ENCODE data around the gene KCTD3. TPM values are rescaled to one million over a fixed set of nuclear protein-coding genes. Genes with fewer than 3 reads are reported as not detected.

Gene KCTD3
- total RNA-seq, 1 experiment from 2014 or later = 46.7 TPM

GRCh38 chr1:215612391-215612790 is 45.3 kb downstream of the KCTD3 start:
- Histone ChIP-seq H3K79me2 (ENCODE audit: insufficient read depth, low read length) (peaks cover 39% of the 10 kb centered on the region), H4K20me1 (ENCODE audit: insufficient read depth) (peaks cover 3% of the 10 kb centered on the region; the same call in 1 of the 2 replicates), H3K36me3 (ENCODE audit: control insufficient read depth in 1 of 2, insufficient read depth in 2 of 2, low read length in 2 of 2) (peaks cover 25 to 36% of the 10 kb centered on the region in 2 experiments), H2AFZ (ENCODE audit: low read depth, low read length, poor library complexity, severe bottlenecking) (no peak overlapping the region), H3K27ac (ENCODE audit: low read depth, low read length) (no peak overlapping the region), H3K27me3 (ENCODE audit: insufficient read depth, low read length) (no peaks in the 10 kb centered on the region), H3K4me1 (ENCODE audit: control insufficient read depth in 1 of 2, insufficient read depth in 2 of 2, low read length in 2 of 2) (no peaks in the 10 kb centered on the region), H3K9ac (ENCODE audit: low read length) (no peak overlapping the region), H3K9me2 (ENCODE audit: insufficient read depth) (no peaks in the 10 kb centered on the region), H3K4me2 (ENCODE audit: low read length) (no peak overlapping the region), H3K9me3 (ENCODE audit: control insufficient read depth in 1 of 2, insufficient read depth in 1 of 2, low read depth in 1 of 2, low read length in 2 of 2) (no peaks in the 10 kb centered on the region), H3K4me3 (replicated peaks in 1 of 2; ENCODE audit: low read depth in 1 of 2, low read length in 2 of 2) (no peak overlapping the region)
- ChIA-PET RAD21 (ENCODE audit: low non-redundant PET in 1 of 2, low total read pairs in 2 of 2, uncharacterized antibody in 2 of 2, unreplicated experiment in 2 of 2) (no interaction called here), POLR2A (no interaction called here), CTCF (no interaction called here)
- intact Hi-C loops (cut with micrococcal nuclease) = no loop called here
- no peak for DNase-seq (ENCODE audit: low read depth, low spot score)
- no peak for ATAC-seq
- TF ChIP-seq POLR2AphosphoS5 (IDR thresholded peaks at IDR 0.05; ENCODE audit: low read depth, low read length) = no peak
- TF ChIP-seq, protein P1, sequence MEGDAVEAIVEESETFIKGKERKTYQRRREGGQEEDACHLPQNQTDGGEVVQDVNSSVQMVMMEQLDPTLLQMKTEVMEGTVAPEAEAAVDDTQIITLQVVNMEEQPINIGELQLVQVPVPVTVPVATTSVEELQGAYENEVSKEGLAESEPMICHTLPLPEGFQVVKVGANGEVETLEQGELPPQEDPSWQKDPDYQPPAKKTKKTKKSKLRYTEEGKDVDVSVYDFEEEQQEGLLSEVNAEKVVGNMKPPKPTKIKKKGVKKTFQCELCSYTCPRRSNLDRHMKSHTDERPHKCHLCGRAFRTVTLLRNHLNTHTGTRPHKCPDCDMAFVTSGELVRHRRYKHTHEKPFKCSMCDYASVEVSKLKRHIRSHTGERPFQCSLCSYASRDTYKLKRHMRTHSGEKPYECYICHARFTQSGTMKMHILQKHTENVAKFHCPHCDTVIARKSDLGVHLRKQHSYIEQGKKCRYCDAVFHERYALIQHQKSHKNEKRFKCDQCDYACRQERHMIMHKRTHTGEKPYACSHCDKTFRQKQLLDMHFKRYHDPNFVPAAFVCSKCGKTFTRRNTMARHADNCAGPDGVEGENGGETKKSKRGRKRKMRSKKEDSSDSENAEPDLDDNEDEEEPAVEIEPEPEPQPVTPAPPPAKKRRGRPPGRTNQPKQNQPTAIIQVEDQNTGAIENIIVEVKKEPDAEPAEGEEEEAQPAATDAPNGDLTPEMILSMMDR (IDR thresholded peaks at IDR 0.05 in 2 of 3, conservative IDR thresholded peaks at IDR 0.05 in 1 of 3; ENCODE audit: borderline replicate concordance in 1 of 3, insufficient read depth in 1 of 3, low read depth in 2 of 3, low read length in 2 of 3) = no peak
- TF ChIP-seq FOSL1 (IDR thresholded peaks at IDR 0.05; ENCODE audit: low read depth) = no peak
- no peak for TF ChIP-seq MAX (IDR thresholded peaks at IDR 0.05)
- TF ChIP-seq SP1 (IDR thresholded peaks at IDR 0.05; ENCODE audit: low read depth) = no peak
- TF ChIP-seq ZNF274 (IDR thresholded peaks at IDR 0.05; ENCODE audit: low read depth, low read length) = no peak
- TF ChIP-seq CBX3 (IDR thresholded peaks at IDR 0.05; ENCODE audit: low read depth) = no peak
- TF ChIP-seq YY1 (IDR thresholded peaks at IDR 0.05; ENCODE audit: extremely low read depth, insufficient replicate concordance, low read depth, low read length) = no peak
- BruUV-seq (replicated peaks) = no TSS peak

DNA sequence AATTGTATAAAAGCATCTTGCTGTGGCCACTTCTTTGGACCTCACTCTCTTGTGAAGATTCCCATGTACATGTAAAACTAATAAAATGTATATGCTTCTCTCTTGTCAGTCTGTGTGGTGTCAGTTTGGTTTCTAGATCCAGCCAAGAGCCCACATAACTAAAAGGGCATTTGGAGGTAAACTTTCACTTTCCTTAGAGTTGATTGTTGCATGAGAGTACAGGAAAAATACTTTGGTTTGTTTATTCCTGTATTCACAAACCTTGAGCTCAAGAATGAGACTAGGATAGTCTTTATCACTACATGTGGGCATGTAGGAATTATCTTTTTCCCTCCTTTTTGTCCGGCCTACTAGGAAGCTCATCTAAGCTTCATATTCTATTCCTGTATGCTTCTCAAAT is 50.9 kb downstream of the KCTD3 start:
- CTCF ChIA-PET = no interaction called here
- Histone ChIP-seq H3K4me3 (replicated peaks in 1 of 2; ENCODE audit: low read depth in 1 of 2, low read length in 2 of 2) (no peak overlapping the region), H2AFZ (ENCODE audit: low read depth, low read length, poor library complexity, severe bottlenecking) (no peak overlapping the region), H4K20me1 (ENCODE audit: insufficient read depth) (peaks cover 3% of the 10 kb centered on the region; the same call in 1 of the 2 replicates), H3K79me2 (ENCODE audit: insufficient read depth, low read length) (peaks cover 33% of the 10 kb centered on the region), H3K27me3 (ENCODE audit: insufficient read depth, low read length) (no peaks in the 10 kb centered on the region), H3K9ac (ENCODE audit: low read length) (no peak overlapping the region), H3K9me3 (ENCODE audit: control insufficient read depth in 1 of 2, insufficient read depth in 1 of 2, low read depth in 1 of 2, low read length in 2 of 2) (no peaks in the 10 kb centered on the region), H3K9me2 (ENCODE audit: insufficient read depth) (no peaks in the 10 kb centered on the region), H3K36me3 (ENCODE audit: control insufficient read depth in 1 of 2, insufficient read depth in 2 of 2, low read length in 2 of 2) (peaks cover 13 to 27% of the 10 kb centered on the region in 2 experiments), H3K27ac (ENCODE audit: low read depth, low read length) (no peak overlapping the region), H3K4me1 (ENCODE audit: control insufficient read depth in 1 of 2, insufficient read depth in 2 of 2, low read length in 2 of 2) (no peaks in the 10 kb centered on the region), H3K4me2 (ENCODE audit: low read length) (no peak overlapping the region)
- ATAC-seq (no peak), DNase-seq (ENCODE audit: low read depth, low spot score) (no peak)
- RAD21 ChIA-PET (ENCODE audit: low non-redundant PET in 1 of 2, low total read pairs in 2 of 2, uncharacterized antibody in 2 of 2, unreplicated experiment in 2 of 2) = no interaction called here
- intact Hi-C loops (cut with micrococcal nuclease) = no loop called here
- POLR2A ChIA-PET = no interaction called here
- no TSS peak for BruUV-seq (replicated peaks)
- TF ChIP-seq, protein P2, sequence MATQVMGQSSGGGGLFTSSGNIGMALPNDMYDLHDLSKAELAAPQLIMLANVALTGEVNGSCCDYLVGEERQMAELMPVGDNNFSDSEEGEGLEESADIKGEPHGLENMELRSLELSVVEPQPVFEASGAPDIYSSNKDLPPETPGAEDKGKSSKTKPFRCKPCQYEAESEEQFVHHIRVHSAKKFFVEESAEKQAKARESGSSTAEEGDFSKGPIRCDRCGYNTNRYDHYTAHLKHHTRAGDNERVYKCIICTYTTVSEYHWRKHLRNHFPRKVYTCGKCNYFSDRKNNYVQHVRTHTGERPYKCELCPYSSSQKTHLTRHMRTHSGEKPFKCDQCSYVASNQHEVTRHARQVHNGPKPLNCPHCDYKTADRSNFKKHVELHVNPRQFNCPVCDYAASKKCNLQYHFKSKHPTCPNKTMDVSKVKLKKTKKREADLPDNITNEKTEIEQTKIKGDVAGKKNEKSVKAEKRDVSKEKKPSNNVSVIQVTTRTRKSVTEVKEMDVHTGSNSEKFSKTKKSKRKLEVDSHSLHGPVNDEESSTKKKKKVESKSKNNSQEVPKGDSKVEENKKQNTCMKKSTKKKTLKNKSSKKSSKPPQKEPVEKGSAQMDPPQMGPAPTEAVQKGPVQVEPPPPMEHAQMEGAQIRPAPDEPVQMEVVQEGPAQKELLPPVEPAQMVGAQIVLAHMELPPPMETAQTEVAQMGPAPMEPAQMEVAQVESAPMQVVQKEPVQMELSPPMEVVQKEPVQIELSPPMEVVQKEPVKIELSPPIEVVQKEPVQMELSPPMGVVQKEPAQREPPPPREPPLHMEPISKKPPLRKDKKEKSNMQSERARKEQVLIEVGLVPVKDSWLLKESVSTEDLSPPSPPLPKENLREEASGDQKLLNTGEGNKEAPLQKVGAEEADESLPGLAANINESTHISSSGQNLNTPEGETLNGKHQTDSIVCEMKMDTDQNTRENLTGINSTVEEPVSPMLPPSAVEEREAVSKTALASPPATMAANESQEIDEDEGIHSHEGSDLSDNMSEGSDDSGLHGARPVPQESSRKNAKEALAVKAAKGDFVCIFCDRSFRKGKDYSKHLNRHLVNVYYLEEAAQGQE (IDR thresholded peaks at IDR 0.05; ENCODE audit: low read depth) = no peak
- TF ChIP-seq ELF1 (IDR thresholded peaks at IDR 0.05; ENCODE audit: borderline replicate concordance, low read depth) (no peak), EZH2 (IDR thresholded peaks at IDR 0.05) (no peak), CBX3 (IDR thresholded peaks at IDR 0.05; ENCODE audit: low read depth) (no peak), JUND (IDR thresholded peaks at IDR 0.05) (no peak), POLR2A (IDR thresholded peaks at IDR 0.05; ENCODE audit: borderline replicate concordance, extremely low read depth, insufficient read depth, insufficient read length) (no peak), EGR1 (IDR thresholded peaks at IDR 0.05; ENCODE audit: low read depth) (no peak)
